HepG2 (cell line): ENCODE measurements around the gene NAA38. TPM values are rescaled to one million over a fixed set of nuclear protein-coding genes. Genes with fewer than 3 reads are reported as not detected.

Source experiments
- ARID3A ChIP-seq: IDR thresholded peaks from 2 replicates; pipeline ENCODE4 v1.6.1; 2012; ENCODE audit warnings: low read depth, low read length, improper control_type of control experiment
- HMGXB3 ChIP-seq: sonication (generic); formaldehyde crosslinking; IDR thresholded peaks from 2 replicates; pipeline ENCODE4 v1.4.0; 2020; ENCODE audit warnings: missing genetic modification reagents, borderline replicate concordance
- HNF4A ChIP-seq: sonication (generic); formaldehyde crosslinking; IDR thresholded peaks from 2 replicates; pipeline ENCODE4 v1.4.0; 2020; ENCODE audit warnings: missing genetic modification reagents
- KAT2B ChIP-seq: fragments of 150-350 bp; IDR thresholded peaks from 2 replicates; pipeline ENCODE4 v1.6.1; 2014; ENCODE audit warnings: low read depth, low read length, borderline replicate concordance
- MAFF ChIP-seq: IDR thresholded peaks from 2 replicates; pipeline ENCODE4 v1.6.1; 2011; ENCODE audit warnings: low read depth, low read length, improper control_type of control experiment
- NR2F1 ChIP-seq, 2 experiments: fragments of 450-650 bp in 1 of 2; formaldehyde crosslinking in 1 of 2; IDR thresholded peaks; 2 replicates each; pipeline versions ENCODE4 v1.5.0 to v1.6.1; 2016 to 2020; ENCODE audit warnings: mild to moderate bottlenecking in 1 of 2, missing compliant biosample characterization in 1 of 2, missing genetic modification reagents in 1 of 2, moderate library complexity in 1 of 2
- PRDM15 ChIP-seq: sonication (generic); formaldehyde crosslinking; IDR thresholded peaks from 2 replicates; pipeline ENCODE4 v1.4.0; 2020; ENCODE audit warnings: missing genetic modification reagents
- SRSF9 ChIP-seq: fragments of 200-400 bp; formaldehyde crosslinking; IDR thresholded peaks from 2 replicates; pipeline ENCODE4 v1.6.1; 2018; ENCODE audit warnings: borderline replicate concordance, mild to moderate bottlenecking, low read depth, low read length; ENCODE audit not compliant: insufficient read depth, poor library complexity, severe bottlenecking
- STAT5B ChIP-seq: sonication (generic); formaldehyde crosslinking; IDR thresholded peaks from 2 replicates; pipeline ENCODE4 v1.4.0; 2020; ENCODE audit warnings: missing genetic modification reagents
- THAP7 ChIP-seq: sonication (generic); formaldehyde crosslinking; IDR thresholded peaks from 2 replicates; pipeline ENCODE4 v1.8.1; 2023; ENCODE audit warnings: mild to moderate bottlenecking, missing genetic modification reagents
- TOPORS ChIP-seq: sonication (generic); formaldehyde crosslinking; IDR thresholded peaks from 2 replicates; pipeline ENCODE4 v1.8.0; 2023; ENCODE audit warnings: mild to moderate bottlenecking, missing genetic modification reagents
- ZBTB21 ChIP-seq: sonication (generic); formaldehyde crosslinking; IDR thresholded peaks from 2 replicates; pipeline ENCODE4 v1.4.0; 2020; ENCODE audit warnings: missing genetic modification reagents
- ZBTB38 ChIP-seq: sonication (generic); formaldehyde crosslinking; IDR thresholded peaks from 2 replicates; pipeline ENCODE4 v1.5.1; 2020; ENCODE audit warnings: mild to moderate bottlenecking, missing genetic modification reagents
- ZNF10 ChIP-seq: sonication (generic); formaldehyde crosslinking; IDR thresholded peaks from 2 replicates; pipeline ENCODE4 v1.4.0; 2020; ENCODE audit warnings: mild to moderate bottlenecking, low read depth, missing genetic modification reagents, borderline replicate concordance
- ZNF329 ChIP-seq: sonication (generic); formaldehyde crosslinking; IDR thresholded peaks from 2 replicates; pipeline ENCODE4 v1.9.0; 2021; ENCODE audit warnings: low read depth, mild to moderate bottlenecking, missing genetic modification reagents
- ZNF468 ChIP-seq: sonication (generic); formaldehyde crosslinking; IDR thresholded peaks from 2 replicates; pipeline ENCODE4 v1.8.0; 2022; ENCODE audit warnings: mild to moderate bottlenecking, moderate library complexity, missing genetic modification reagents
- ZNF577 ChIP-seq: sonication (generic); formaldehyde crosslinking; IDR thresholded peaks from 2 replicates; pipeline ENCODE4 v1.4.0; 2020; ENCODE audit warnings: mild to moderate bottlenecking, low read depth, missing genetic modification reagents, borderline replicate concordance
- ZSCAN22 ChIP-seq: sonication (generic); formaldehyde crosslinking; IDR thresholded peaks from 2 replicates; pipeline ENCODE4 v1.4.0; 2020; ENCODE audit warnings: mild to moderate bottlenecking, missing genetic modification reagents
- polyA plus RNA-seq, 8 experiments: library from polyadenylated mRNA; depleted of rRNA in 3 of 8; stranded (reverse) in 7 of 8; unstranded in 1 of 8; fragments of >200 nt; fragmentation: Illumina TruSeq in 4 of 8; extraction: Trizol in 4 of 8; gene quantifications; 2 replicates each; pipeline versions ENCODE4 v1.2.1 to v1.2.3, GENCODE V29; 2011 to 2016; ENCODE audit warnings: low read depth in 4 of 8, missing spikeins in 1 of 8, mixed read lengths in 1 of 8; ENCODE audit not compliant: insufficient read depth in 1 of 8
- total RNA-seq, 5 experiments: library from RNA; depleted of rRNA; stranded (reverse); fragments of >200 nt; fragmentation: Illumina TruSeq; extraction: Trizol; gene quantifications; 2 replicates each; pipeline ENCODE4 v1.2.3, GENCODE V29; 2016; ENCODE audit warnings: low read depth in 1 of 5

The NAA38 gene
- total and polyA plus RNA-seq, 2 of the 13 experiments (the other 11 are each of a cell fraction or from before 2014, with no cell fraction given), result 46.9 to 91.6 TPM

- TF ChIP-seq PRDM15 (no peak), THAP7 (CRISPR knock-in tag) (no peak), HNF4A (CRISPR knock-in tag) (no peak), MAFF (no peak), ZNF10 (no peak), HMGXB3 (CRISPR knock-in tag) (0 out of 2 replicates have a peak, but pooled peaks have one; percentile 44), NR2F1 (CRISPR knock-in tag; IDR thresholded peaks at IDR 0.05) (no peak), ZBTB38 (CRISPR knock-in tag) (peak; percentile 70; the same call in 1 of the 2 replicates), ZNF577 (CRISPR knock-in tag) (no peak), KAT2B (no peak), SRSF9 (no peak), TOPORS (CRISPR knock-in tag) (0 out of 2 replicates have a peak, but pooled peaks have one; percentile 29), ZNF468 (CRISPR knock-in tag) (no peak), ARID3A (0 out of 2 replicates have a peak, but pooled peaks have one; percentile 53), STAT5B (CRISPR knock-in tag) (no peak), ZNF329 (CRISPR knock-in tag) (no peak), ZBTB21 (CRISPR knock-in tag) (no peak), ZSCAN22 (CRISPR knock-in tag) (no peak)
These were observed 558 bp upstream of the NAA38 start, which contains the start of gene CYB5D1 (continued) for GRCh38 chr17:7857713-7858521.
